Breast epithelium (tissue), 3 donors: ENCODE data around the gene TPH1.

Source experiments
- POLR2A ChIP-seq: fragments of 450-650 bp; IDR thresholded peaks from one replicate; pipeline ENCODE4 v1.6.1; 2016; ENCODE audit warnings: antibody characterized with exemption, mild to moderate bottlenecking, moderate library complexity
- POLR2AphosphoS5 ChIP-seq, 3 donors: sonication (generic); formaldehyde crosslinking; IDR thresholded peaks; one replicate each; pipeline ENCODE4 v1.6.1; 2017; ENCODE audit warnings: antibody characterized with exemption in 3 of 3
- TF ChIP-seq, protein P1 (sequence below), 3 donors: fragments of 450-650 bp; IDR thresholded peaks; one replicate each; pipeline ENCODE4 v1.5.1; 2016 to 2017; ENCODE audit warnings: antibody characterized with exemption in 3 of 3, mild to moderate bottlenecking in 3 of 3, moderate library complexity in 3 of 3

DNA sequence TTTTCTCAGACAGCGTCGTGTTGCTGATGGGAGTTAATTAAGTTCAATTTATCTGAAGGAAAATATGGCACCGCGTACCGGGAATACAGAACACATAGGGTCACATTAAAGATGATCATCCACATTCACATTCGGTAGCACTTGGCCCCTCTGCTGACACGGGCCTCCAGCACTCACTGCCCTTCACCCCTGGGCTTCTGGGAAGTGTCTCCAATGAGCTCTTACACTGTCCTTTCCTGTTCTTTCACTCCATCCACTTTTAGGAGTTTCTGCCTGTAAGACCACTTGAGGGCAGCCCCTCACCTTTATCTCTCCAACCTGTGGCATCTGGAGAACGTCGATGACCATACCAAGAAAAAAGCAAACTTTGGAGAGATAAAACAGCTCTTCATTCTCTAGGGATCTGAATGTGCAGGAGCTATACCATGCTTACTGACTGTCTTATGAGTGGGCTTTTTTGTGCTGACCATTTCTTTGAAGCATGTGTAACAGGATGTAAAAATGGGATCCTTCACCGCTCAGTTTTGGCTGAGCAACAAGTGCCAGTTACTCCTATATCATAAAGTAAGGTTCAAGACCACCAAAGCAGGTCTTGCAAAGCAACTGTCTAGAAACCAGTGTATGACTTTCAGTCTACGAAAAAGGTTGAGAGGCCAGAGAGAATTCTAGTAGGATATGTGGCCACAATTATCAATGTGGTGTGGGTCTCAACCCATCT is 32.1 kb downstream of the TPH1 start:
- TF ChIP-seq, protein P1, sequence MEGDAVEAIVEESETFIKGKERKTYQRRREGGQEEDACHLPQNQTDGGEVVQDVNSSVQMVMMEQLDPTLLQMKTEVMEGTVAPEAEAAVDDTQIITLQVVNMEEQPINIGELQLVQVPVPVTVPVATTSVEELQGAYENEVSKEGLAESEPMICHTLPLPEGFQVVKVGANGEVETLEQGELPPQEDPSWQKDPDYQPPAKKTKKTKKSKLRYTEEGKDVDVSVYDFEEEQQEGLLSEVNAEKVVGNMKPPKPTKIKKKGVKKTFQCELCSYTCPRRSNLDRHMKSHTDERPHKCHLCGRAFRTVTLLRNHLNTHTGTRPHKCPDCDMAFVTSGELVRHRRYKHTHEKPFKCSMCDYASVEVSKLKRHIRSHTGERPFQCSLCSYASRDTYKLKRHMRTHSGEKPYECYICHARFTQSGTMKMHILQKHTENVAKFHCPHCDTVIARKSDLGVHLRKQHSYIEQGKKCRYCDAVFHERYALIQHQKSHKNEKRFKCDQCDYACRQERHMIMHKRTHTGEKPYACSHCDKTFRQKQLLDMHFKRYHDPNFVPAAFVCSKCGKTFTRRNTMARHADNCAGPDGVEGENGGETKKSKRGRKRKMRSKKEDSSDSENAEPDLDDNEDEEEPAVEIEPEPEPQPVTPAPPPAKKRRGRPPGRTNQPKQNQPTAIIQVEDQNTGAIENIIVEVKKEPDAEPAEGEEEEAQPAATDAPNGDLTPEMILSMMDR (IDR thresholded peaks at IDR 0.05) = no peak
- no peak for TF ChIP-seq POLR2A
- no peak for TF ChIP-seq POLR2AphosphoS5 (IDR thresholded peaks at IDR 0.05)
